Endothelial cell of hepatic sinusoid (primary cell): ENCODE results near the gene TXNRD2.
"Not testable (repeated sequence)": the region's sequence is repeated elsewhere in the genome, so short reads cannot be mapped to it uniquely, and the experiment has no call there.

Source experiments
- in situ Hi-C: cut with HindIII; loops from 2 replicates; pipeline ENCODE4 v1.10.0; 2017; ENCODE audit warnings: low sequenced_read_pairs

The TXNRD2 gene

GRCh38 chr22:19955241-19956128 is 13.9 kb upstream of the TXNRD2 start:
- in situ Hi-C loops = no loop called here

- in situ Hi-C loops = loop anchor here (5.0 kb wide), 1 partner anchor 166 kb away; the partner anchor contains the start of genes RANBP1 and TRMT2A
Measured at GRCh38 chr22:19951346-19951745, 9.7 kb upstream of the TXNRD2 start.

- in situ Hi-C loops = no loop called here
Measured at GRCh38 chr22:19948057-19948760, 6.6 kb upstream of the TXNRD2 start.

- in situ Hi-C loops = no loop called here
Measured at GRCh38 chr22:19943082-19944026, 1.7 kb upstream of the TXNRD2 start.

- in situ Hi-C loops = no loop called here
Measured at GRCh38 chr22:19942157-19943081, 801 bp upstream of the TXNRD2 start.

GRCh38 chr22:19940536-19941364 is 868 bp downstream of the TXNRD2 start:
- in situ Hi-C loops = no loop called here

GRCh38 chr22:19937616-19938473 is 3.8 kb downstream of the TXNRD2 start:
- in situ Hi-C loops = no loop called here

GRCh38 chr22:19936513-19936912 is 5.1 kb downstream of the TXNRD2 start:
- in situ Hi-C loops = no loop called here

- in situ Hi-C loops = not testable (repeated sequence)
Measured at GRCh38 chr22:19935123-19935718, 6.4 kb downstream of the TXNRD2 start.

- in situ Hi-C loops = loop anchor here (5.0 kb wide), 2 partner anchors 41 to 101 kb away; no protein-coding TSS in a partner anchor
Measured at GRCh38 chr22:19933341-19934241, 8.0 kb downstream of the TXNRD2 start.

GRCh38 chr22:19932367-19933206 is 9.0 kb downstream of the TXNRD2 start:
- in situ Hi-C loops = loop anchor here (5.0 kb wide), 2 partner anchors 40 to 100 kb away; no protein-coding TSS in a partner anchor

- in situ Hi-C loops = loop anchor here (5.0 kb wide), 2 partner anchors 39 to 99 kb away; no protein-coding TSS in a partner anchor
Measured at GRCh38 chr22:19931514-19931913, 10.1 kb downstream of the TXNRD2 start.

GRCh38 chr22:19930551-19931486 is 10.8 kb downstream of the TXNRD2 start:
- in situ Hi-C loops = loop anchor here (5.0 kb wide), 2 partner anchors 39 to 99 kb away; no protein-coding TSS in a partner anchor
